ENCODE data around the gene HES3. TPM values are rescaled to one million over a fixed set of nuclear protein-coding genes. Genes with fewer than 3 reads are reported as not detected.
A peak's percentile ranks its signal among the peaks of the same experiment; 100 is the strongest.

HES3 gene
- total RNA-seq, 1 donor from 2014 or later, result not detected

DNA sequence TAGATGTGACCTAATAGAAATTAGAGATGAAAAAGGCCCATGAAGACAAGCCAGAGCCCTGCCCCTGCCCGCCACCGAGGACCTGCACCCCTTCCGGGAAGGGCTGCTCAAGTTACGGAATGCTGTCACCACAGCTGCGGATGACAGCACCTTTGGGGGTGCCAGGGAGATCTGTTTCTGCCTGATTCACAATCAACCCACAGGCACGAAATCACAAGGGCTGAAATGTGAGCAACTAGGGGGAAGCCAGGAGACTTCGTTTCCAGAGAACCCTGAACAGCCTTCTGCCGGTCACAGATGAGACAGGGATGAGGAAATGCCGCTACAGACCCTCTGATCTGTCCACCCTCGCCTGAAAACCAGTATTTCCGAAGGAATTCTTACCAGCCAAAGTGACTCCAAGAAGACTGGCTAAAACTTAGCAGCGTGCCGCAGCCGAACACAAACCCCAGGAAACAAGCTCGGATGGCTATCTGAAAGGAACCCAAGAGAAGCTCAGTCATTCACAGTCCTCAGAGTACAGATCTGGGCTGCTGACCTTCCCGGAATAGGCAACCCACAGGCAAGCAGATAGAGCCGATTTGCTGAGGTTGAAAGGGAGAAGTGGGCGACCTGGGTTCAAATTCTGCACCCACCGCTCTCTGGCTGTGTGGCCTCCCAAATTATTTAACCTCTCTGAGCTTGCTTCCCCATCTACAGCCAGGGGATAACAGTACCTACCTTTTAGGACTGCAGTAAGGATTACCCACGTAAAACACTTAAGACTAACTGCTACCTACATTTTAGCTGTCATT lies 9.3 kb upstream of the HES3 start:
- H3K9me3 Mint-ChIP-seq, result no peaks in the 10 kb centered on the region
- intact Hi-C loops (cut with micrococcal nuclease), result loop anchor here (1.0 to 10.0 kb wide), 3 partner anchors 28 to 210 kb away; partner anchors contain the start of genes RNF207 and RPL22
- peak overlapping the region; percentile 90 for H3K4me3 Mint-ChIP-seq
- peaks cover 10% of the 10 kb centered on the region for H3K27me3 Mint-ChIP-seq
- H3K27ac Mint-ChIP-seq, result peak overlapping the region; percentile 86
- H3K4me1 Mint-ChIP-seq, result peaks cover 15% of the 10 kb centered on the region
- DNase-seq, result no peak
- H3K36me3 Mint-ChIP-seq (ENCODE audit: low read depth), result peaks cover 28% of the 10 kb centered on the region

GRCh38 chr1:6235296-6235677 lies 8.7 kb upstream of the HES3 start:
- H3K36me3 Mint-ChIP-seq (ENCODE audit: low read depth), result peaks cover 25% of the 10 kb centered on the region
- DNase-seq, result peak; percentile 76
- intact Hi-C loops (cut with micrococcal nuclease), result loop anchor here (1.0 to 10.0 kb wide), 3 partner anchors 29 to 210 kb away; partner anchors contain the start of genes RNF207 and RPL22
- peak overlapping the region; percentile 86 for H3K27ac Mint-ChIP-seq
- no peaks in the 10 kb centered on the region for H3K9me3 Mint-ChIP-seq
- H3K27me3 Mint-ChIP-seq, result peaks cover 15% of the 10 kb centered on the region
- peak overlapping the region; percentile 90 for H3K4me3 Mint-ChIP-seq
- H3K4me1 Mint-ChIP-seq, result peaks cover 15% of the 10 kb centered on the region

DNA sequence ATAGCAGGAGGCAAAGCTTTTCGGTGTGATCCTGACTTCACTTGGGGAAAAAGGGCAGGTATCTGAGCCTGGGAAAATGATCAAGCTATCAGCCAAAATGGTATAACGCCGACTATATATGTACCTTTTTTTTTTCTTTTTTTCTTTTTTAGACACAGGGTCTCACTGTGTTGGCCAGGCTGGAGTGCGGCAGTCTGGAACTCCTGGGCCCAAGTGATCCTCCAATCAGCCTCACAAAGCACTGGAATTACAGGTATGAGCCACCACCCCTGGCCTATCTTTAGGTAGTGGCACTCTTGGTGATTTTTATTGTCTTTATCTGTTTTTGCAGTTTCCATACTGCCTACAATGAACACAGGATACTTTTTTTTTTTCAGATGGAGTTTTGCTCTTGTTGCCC lies 6.9 kb upstream of the HES3 start:
- H3K36me3 Mint-ChIP-seq (ENCODE audit: low read depth), result peaks cover 18% of the 10 kb centered on the region
- no peaks in the 10 kb centered on the region for H3K9me3 Mint-ChIP-seq
- peaks cover 28% of the 10 kb centered on the region for H3K27me3 Mint-ChIP-seq
- peak overlapping the region; percentile 37 for H3K4me3 Mint-ChIP-seq
- peaks cover 20% of the 10 kb centered on the region for H3K4me1 Mint-ChIP-seq
- H3K27ac Mint-ChIP-seq, result no peak overlapping the region
- intact Hi-C loops (cut with micrococcal nuclease), result loop anchor here (5.0 to 10.0 kb wide), 2 partner anchors 40 to 212 kb away; partner anchors contain the start of gene RPL22
- DNase-seq, result no peak

- intact Hi-C loops (cut with micrococcal nuclease), result loop anchor here (5.0 to 10.0 kb wide), 2 partner anchors 42 to 214 kb away; partner anchors contain the start of gene RPL22
- peaks cover 40% of the 10 kb centered on the region for H3K27me3 Mint-ChIP-seq
- H3K4me1 Mint-ChIP-seq, result peaks cover 15% of the 10 kb centered on the region
- H3K36me3 Mint-ChIP-seq (ENCODE audit: low read depth), result peaks cover 4% of the 10 kb centered on the region
- DNase-seq, result no peak
- no peak overlapping the region for H3K4me3 Mint-ChIP-seq
- no peak overlapping the region for H3K27ac Mint-ChIP-seq
- no peaks in the 10 kb centered on the region for H3K9me3 Mint-ChIP-seq
These were observed 4.7 kb upstream of the HES3 start for GRCh38 chr1:6239213-6239752.

- no peaks in the 10 kb centered on the region for H3K9me3 Mint-ChIP-seq
- no peak for DNase-seq
- H3K4me1 Mint-ChIP-seq, result peaks cover 18% of the 10 kb centered on the region
- H3K27ac Mint-ChIP-seq, result no peak overlapping the region
- H3K4me3 Mint-ChIP-seq, result no peak overlapping the region
- intact Hi-C loops (cut with micrococcal nuclease), result loop anchor here (5.0 to 10.0 kb wide), 2 partner anchors 43 to 215 kb away; partner anchors contain the start of gene RPL22
- H3K27me3 Mint-ChIP-seq, result peaks cover 47% of the 10 kb centered on the region
- peaks cover 4% of the 10 kb centered on the region for H3K36me3 Mint-ChIP-seq (ENCODE audit: low read depth)
These were observed 3.8 kb upstream of the HES3 start for GRCh38 chr1:6239950-6240768.

GRCh38 chr1:6241107-6241886 lies 2.7 kb upstream of the HES3 start:
- peaks cover 17% of the 10 kb centered on the region for H3K4me1 Mint-ChIP-seq
- peaks cover 48% of the 10 kb centered on the region for H3K27me3 Mint-ChIP-seq
- DNase-seq, result no peak
- H3K36me3 Mint-ChIP-seq (ENCODE audit: low read depth), result peaks cover 4% of the 10 kb centered on the region
- intact Hi-C loops (cut with micrococcal nuclease), result no loop called here
- H3K4me3 Mint-ChIP-seq, result peak overlapping the region; percentile 14
- H3K9me3 Mint-ChIP-seq, result no peaks in the 10 kb centered on the region
- peak overlapping the region; percentile 75 for H3K27ac Mint-ChIP-seq

DNA sequence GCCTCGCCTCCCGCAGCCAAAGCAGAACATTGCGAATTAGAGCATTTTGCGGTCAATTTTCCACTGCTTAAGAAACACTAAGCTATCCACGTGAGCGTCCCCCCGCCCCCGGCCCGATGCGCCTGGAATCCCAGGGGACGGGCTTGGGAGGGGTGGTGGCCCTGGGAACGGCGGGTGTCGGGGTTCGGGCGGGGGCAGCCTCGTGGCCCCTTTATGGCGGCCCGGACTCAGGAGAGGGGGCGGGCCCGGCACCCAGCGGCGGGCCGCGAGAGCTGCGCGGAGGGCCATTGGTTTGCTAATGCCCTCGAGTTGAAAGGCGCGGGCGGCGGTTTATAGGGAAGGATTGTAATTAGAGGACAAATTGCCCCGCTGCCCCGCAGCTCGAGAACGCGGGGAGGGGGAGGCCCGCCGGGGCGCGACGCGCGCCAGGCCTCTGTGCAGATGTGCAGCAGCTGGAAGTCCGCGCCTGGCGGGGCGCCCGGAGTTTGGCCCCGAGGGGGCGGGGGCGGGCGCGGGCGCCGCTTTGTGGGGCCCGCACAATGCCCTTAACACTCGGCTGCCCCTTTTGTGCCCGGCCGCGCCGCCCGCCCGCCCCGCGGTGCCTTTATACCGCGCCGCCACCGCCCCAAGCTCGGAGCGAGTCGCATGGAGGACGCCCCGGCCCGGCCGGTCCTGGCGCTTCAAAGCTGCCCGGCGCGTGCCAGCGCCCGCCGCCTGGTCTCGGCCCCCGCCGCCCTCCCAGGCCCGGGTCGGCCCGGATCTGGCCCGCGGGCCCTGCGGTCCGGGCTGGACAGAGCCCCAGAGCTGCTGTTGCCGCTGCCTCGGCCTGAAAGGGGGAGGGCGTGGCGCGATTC lies 1.9 kb upstream of the HES3 start:
- peak; percentile 63 for DNase-seq
- Mint-ChIP-seq H3K4me3 (no peak overlapping the region), H3K9me3 (no peaks in the 10 kb centered on the region), H3K4me1 (peaks cover 23% of the 10 kb centered on the region), H3K36me3 (ENCODE audit: low read depth) (peaks cover 4% of the 10 kb centered on the region), H3K27ac (no peak overlapping the region), H3K27me3 (peaks cover 55% of the 10 kb centered on the region)
- intact Hi-C loops (cut with micrococcal nuclease), result no loop called here

DNA sequence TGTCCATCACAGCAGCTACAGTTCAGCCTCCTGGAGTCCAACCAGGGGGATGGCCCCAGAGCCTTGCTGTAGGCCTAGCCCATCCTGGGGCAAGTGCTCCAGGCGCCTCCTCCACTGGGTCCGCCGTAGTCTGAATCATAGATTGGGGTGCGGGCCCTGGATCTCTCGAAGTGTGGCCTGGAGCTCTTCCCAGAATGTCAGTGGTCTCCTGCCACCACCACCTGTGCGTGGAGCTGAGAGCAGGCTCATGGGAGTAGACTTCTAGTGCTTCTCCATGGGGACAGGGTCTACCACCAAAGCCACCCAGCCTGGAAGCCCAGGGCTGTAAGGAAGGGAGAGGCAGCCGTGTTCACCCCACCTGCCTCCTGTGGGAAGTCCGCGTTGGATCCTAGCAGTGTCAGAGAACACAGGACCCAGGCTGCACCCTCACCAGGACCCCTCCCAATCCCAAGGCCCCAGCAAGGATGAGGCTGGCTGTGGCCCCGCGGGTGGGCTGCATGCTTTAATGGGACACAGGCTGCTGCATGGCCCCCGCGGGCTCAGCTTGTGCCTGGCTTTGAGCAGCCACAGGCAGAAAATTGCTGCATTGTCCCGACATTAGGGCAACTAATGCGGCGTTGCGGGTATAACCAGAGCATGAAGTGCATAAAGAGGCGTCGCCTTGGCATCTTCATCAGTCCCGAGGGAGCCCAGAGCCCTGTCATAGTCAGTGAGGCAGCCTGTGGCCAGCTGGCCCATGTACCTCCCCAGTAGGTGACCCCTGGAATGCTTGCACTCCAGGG lies 735 bp upstream of the HES3 start:
- H3K4me3 Mint-ChIP-seq, result no peak overlapping the region
- peaks cover 4% of the 10 kb centered on the region for H3K36me3 Mint-ChIP-seq (ENCODE audit: low read depth)
- no peak for DNase-seq

DNA sequence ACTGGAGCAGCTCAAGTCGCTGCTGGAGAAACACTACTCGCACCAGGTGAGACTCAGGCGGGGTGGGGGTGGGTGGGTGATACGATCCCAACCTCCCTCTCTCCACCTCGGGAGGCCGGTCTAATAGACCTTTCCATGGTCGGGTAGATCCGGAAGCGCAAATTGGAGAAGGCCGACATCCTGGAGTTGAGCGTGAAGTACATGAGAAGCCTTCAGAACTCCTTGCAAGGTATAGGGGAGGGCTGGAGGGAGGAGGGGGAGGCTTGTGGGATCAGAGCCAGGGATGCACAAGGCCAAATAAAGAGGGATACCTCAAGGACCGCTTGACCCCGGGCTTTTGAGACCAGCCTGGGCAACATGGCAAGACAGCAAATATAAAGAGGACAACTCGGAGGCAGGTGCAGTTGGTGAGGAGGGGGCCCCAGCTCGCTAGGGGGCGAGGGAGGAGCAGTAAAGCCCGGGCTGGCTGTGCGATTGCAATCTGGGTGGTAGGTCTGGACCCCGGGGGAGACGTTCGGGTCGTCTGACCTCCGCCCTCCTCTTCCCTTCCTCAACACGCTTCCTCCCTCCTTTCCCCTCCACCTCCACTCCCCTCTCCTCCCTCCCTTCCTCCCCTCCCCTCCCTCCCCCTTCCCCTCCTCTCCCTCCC lies 546 bp downstream of the HES3 start:
- H3K4me1 Mint-ChIP-seq, result peaks cover 19% of the 10 kb centered on the region
- intact Hi-C loops (cut with micrococcal nuclease), result loop anchor here (1.0 to 5.0 kb wide), 3 partner anchors 136 to 243 kb away; partner anchors contain the start of gene ESPN
- H3K4me3 Mint-ChIP-seq, result peak overlapping the region; percentile 26
- DNase-seq, result no peak
- no peaks in the 10 kb centered on the region for H3K9me3 Mint-ChIP-seq
- peak overlapping the region; percentile 51 for H3K27ac Mint-ChIP-seq
- H3K27me3 Mint-ChIP-seq, result peaks cover 62% of the 10 kb centered on the region
- H3K36me3 Mint-ChIP-seq (ENCODE audit: low read depth), result peaks cover 4% of the 10 kb centered on the region

More for the DNA sequence above, 735 bp upstream of the HES3 start:
- intact Hi-C loops (cut with micrococcal nuclease), result no loop called here
- H3K4me1 Mint-ChIP-seq, result peaks cover 23% of the 10 kb centered on the region
- no peak overlapping the region for H3K27ac Mint-ChIP-seq
- peaks cover 65% of the 10 kb centered on the region for H3K27me3 Mint-ChIP-seq
- no peaks in the 10 kb centered on the region for H3K9me3 Mint-ChIP-seq

- H3K27me3 Mint-ChIP-seq, result peaks cover 60% of the 10 kb centered on the region
These were observed 1.3 kb downstream of the HES3 start for GRCh38 chr1:6245086-6245868.

More at GRCh38 chr1:6245086-6245868, 1.3 kb downstream of the HES3 start:
- H3K27ac Mint-ChIP-seq, result no peak overlapping the region
- H3K4me3 Mint-ChIP-seq, result no peak overlapping the region
- peaks cover 4% of the 10 kb centered on the region for H3K36me3 Mint-ChIP-seq (ENCODE audit: low read depth)
- no peaks in the 10 kb centered on the region for H3K9me3 Mint-ChIP-seq
- peak; percentile 96 for DNase-seq
- intact Hi-C loops (cut with micrococcal nuclease), result loop anchor here (1.0 to 5.0 kb wide), 3 partner anchors 137 to 242 kb away; partner anchors contain the start of gene ESPN
- H3K4me1 Mint-ChIP-seq, result peaks cover 21% of the 10 kb centered on the region
